Right cardiac atrium (tissue), 5 donors: Measurements from ENCODE around the gene NCOA4. TPM values are rescaled to one million over a fixed set of nuclear protein-coding genes. Genes with fewer than 3 reads are reported as not detected.
"Not testable (repeated sequence)": the region's sequence is repeated elsewhere in the genome, so short reads cannot be mapped to it uniquely, and the experiment has no call there.

Experiments
- ATAC-seq, 2 donors: fragments of 200-7000 bp; cut with Tn5 transposase; one replicate each; pipeline versions ENCODE4 v1.8.0 to v1.9.1; 2020; ENCODE audit warnings: moderate library complexity in 2 of 2, mild to moderate bottlenecking in 1 of 2
- DNase-seq, 3 donors: peaks; one replicate each; pipeline ENCODE4 v3.0.0-alpha.2; 2020
- H3K27ac ChIP-seq: one replicate; pipeline ENCODE4 v1.5.1; 2013; ENCODE audit warnings: mild to moderate bottlenecking, low read length, control low read depth, moderate library complexity
- H3K27me3 ChIP-seq: one replicate; pipeline ENCODE4 v1.6.1; 2013; ENCODE audit not compliant: control insufficient read depth, insufficient read depth
- H3K4me1 ChIP-seq: one replicate; pipeline ENCODE4 v1.6.1; 2013; ENCODE audit warnings: low read length; ENCODE audit not compliant: control insufficient read depth, insufficient read depth
- H3K4me3 ChIP-seq: one replicate; pipeline ENCODE4 v1.5.1; 2013; ENCODE audit warnings: low read length, control low read depth
- H3K9me3 ChIP-seq: one replicate; pipeline ENCODE4 v1.6.1; 2013; ENCODE audit warnings: low read length; ENCODE audit not compliant: control insufficient read depth
- WGBS: extraction: QIAGEN DNeasy Blood & Tissue Kit; methylation state at CpG from one replicate; pipeline ENCODE4 v1.1.7; 2013; 5-methylcytosine and 5-hydroxymethylcytosine counted together
- intact Hi-C, 4 donors: fragments of 100-400 bp; cut with DNase I; formaldehyde crosslinking; loops; one replicate each; pipeline versions ENCODE4 v1.11.0 to v1.14.0; 2022 to 2023
- polyA plus RNA-seq: library from polyadenylated mRNA; stranded (reverse); fragments of 200-250 nt; gene quantifications from one replicate; pipeline ENCODE4 v1.2.3, GENCODE V29; 2013
- total RNA-seq, 4 donors: library from RNA; stranded (reverse); fragmentation: NEBNext Ultra II Directional; extraction: Animal tissue kit (Norgen Biotek cat#: 25700); gene quantifications; one replicate each; pipeline ENCODE4 v1.2.1, GENCODE V29; 2021
- donor health status: healthy with polysubstance abuse.
- donor health status: DM: no; HTN: yes; CAD: no.
- donor health status: DM: no; HTN: no; CAD: no.
- donor health status: DM: no; HTN: yes; CAD: no; lungs with severe emphysema.
- donor health status: DM: yes; HTN: yes; CAD: no.

NCOA4 gene
- total and polyA plus RNA-seq, 5 donors = 93.7 to 233 (median 216) TPM

DNA sequence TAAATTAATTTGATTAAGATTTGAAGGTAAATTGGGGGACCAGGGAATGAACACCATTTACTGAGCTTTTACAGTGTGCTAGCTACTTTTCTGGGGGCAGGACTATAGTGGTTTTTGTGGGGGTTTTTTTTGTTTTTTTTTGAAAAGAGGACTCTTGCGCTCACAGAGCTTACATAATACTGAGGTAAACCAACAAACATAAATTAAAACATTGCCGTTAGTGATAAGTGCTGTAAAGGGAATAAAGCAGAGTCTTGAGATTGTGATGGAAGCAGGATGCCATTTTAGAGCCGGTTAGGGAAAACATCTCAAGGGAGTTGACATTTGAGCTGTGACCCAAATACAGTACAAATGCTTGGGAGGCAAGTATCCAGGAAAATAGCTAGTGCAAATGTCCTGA lies 56.4 kb downstream of the NCOA4 start:
- H3K9me3 ChIP-seq, DNase-seq, H3K4me1 ChIP-seq, intact Hi-C loops, H3K4me3 ChIP-seq, H3K27ac ChIP-seq, ATAC-seq, H3K27me3 ChIP-seq: not testable (repeated sequence)
- WGBS = 51% methylated on average over 3 of the region's 3 CpGs

DNA sequence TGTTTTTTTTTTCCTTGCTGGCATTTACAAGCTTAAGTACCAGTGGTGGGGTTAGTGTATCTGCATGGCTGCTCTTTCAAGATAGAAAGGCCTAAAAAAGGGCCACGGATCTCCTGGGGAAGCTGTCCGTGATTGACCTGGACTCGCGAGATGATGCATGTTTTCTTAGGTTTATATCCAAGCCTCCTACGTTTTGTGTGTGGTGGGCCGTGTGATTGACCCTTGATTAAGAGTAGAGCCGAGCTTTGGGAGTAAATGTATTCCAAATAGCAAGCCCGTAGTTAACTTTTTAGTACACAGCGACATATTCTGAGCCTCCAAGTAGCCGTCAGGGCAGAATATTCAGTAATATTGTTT lies 57.6 kb downstream of the NCOA4 start:
- peak; percentile 11 to 16 for ATAC-seq
- WGBS = 0% methylated on average over 10 of the region's 10 CpGs
- DNase-seq, H3K27me3 ChIP-seq, intact Hi-C loops, H3K4me1 ChIP-seq, H3K9me3 ChIP-seq: not testable (repeated sequence)
- peak overlapping the region; percentile 68 for H3K4me3 ChIP-seq
- peak overlapping the region; percentile 83 for H3K27ac ChIP-seq

DNA sequence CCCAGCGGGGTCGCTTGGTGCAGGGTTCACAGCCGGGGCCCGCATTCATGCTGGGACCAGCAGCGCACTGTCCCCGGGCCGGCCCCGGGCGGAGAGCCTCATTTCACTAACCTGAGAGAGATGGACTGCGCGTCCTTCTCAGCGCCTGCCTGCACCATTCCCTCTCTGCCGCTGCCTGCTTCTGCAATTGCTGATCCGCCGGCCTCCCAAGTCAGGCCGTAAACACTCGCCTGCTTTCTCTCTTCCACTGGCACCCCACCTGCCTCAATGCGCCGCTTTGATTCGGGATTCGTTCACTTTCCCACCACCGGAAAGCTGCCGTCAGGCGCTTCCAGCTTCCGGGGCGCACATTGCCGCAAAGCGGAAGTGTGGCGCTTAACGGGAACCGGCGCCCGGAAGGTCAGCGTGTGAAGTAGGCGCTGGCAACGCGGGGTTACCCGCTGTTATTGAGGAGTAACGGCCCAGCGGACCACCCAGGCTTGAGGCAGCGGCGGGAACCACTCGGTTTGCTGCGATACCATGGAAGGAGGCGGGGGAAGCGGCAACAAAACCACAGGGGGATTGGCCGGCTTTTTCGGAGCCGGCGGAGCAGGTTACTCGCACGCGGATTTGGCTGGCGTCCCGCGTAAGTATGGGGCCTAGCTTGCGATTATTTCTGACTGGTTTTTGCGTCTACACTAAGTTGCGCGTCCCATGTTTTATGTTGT lies 58.2 kb downstream of the NCOA4 start, which contains the start of gene TIMM23:
Gene TIMM23 (plus strand): TSS at position 384 of the 707 bp plus-strand sequence. CDS start 136 bp downstream, at position 520.
- H3K27me3 ChIP-seq, intact Hi-C loops, H3K9me3 ChIP-seq, H3K4me1 ChIP-seq: not testable (repeated sequence)
- DNase-seq (peak; percentile 88 to 93 (median 93)), ATAC-seq (peak; percentile 95 to 97)
- Histone ChIP-seq H3K27ac (peak within 1 kb of the TSS; percentile 83), H3K4me3 (peak within 1 kb of the TSS; percentile 68)
- whole genome bisulfite sequencing = under 1% methylated on average over 60 of the region's 60 CpGs

DNA sequence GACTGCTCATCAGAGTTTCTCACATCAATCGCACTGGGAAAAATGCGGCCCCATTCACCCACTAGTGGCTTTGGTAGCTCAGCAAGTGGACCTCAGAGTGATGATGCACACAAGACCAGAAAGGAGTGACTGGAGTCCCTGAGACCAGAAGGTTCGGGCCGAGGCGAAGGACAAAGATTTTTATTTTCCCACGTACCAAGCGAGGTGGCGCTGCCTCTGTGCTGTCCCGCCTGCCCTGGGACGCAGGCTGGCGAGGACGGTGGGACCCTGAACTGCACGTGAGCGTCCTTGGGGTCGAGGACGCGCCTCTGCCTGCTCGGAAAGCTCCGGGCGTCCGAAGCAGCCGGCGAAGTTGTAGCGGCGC lies 58.7 kb downstream of the NCOA4 start:
- H3K9me3 ChIP-seq, H3K27me3 ChIP-seq, intact Hi-C loops, H3K4me1 ChIP-seq, H3K27ac ChIP-seq: not testable (repeated sequence)
- ATAC-seq (peak; percentile 55 to 58), DNase-seq (peak in 1 of 3 donors; percentile 43)
- WGBS = under 1% methylated on average over 25 of the region's 25 CpGs
- H3K4me3 ChIP-seq = peak overlapping the region; percentile 68

DNA sequence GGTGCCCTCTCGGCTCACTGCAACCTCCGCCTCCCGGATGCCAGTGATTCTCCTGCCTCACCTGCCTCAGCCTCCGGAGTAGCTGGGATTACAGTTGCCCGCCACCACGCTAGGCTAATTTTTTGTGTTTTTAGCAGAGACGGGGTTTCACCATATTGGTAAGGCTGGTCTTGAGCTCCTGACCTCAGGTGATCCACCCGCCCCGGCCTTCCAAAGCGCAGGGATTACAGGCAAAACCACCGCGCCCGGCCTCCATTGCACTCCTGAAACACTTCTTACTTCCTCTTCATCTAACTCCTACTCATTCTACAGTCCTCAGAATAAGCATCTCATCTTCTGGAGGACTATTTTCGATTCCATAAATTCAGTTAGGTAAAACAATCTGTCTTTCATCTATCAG lies 59.4 kb downstream of the NCOA4 start:
- ATAC-seq, H3K4me1 ChIP-seq, H3K27me3 ChIP-seq, H3K9me3 ChIP-seq, intact Hi-C loops, DNase-seq, H3K27ac ChIP-seq, H3K4me3 ChIP-seq: not testable (repeated sequence)
- WGBS = 48% methylated on average over 14 of the region's 14 CpGs

DNA sequence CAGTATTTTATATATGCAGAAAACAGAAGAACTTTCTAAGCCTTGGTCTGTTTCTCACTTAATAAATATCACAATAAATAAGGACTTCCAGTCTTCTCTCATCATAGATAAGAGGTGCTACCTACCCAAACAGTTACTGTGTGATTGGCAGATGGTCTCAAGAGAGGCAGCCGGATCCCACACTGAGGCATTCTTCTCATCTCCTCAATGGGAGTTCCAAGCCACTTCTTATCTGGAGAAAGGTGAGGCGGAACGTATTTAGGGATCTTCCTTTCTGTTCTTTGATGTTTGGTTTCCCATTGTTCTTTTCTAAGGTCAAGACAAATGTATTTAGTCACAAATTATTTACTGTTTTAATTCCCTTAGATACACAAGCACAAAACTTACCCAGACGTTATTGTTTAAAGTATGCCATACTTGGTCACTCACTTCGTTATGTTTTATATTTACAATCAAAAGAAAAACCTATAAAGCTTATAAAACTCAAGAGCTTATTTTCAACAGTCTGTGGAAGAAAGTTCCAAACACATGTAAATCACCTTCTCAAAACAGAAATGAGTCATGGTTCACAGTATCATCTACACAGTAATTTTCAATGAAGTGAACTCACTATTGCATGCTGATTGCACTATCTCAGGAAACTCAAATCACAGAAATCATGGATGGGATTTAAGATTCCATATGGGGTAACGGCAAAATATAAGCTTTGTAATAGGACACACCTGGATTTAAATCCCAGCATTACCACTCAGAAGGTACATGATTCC lies 67.6 kb downstream of the NCOA4 start:
- H3K4me1 ChIP-seq, H3K9me3 ChIP-seq, H3K4me3 ChIP-seq, H3K27ac ChIP-seq, DNase-seq, ATAC-seq, H3K27me3 ChIP-seq, intact Hi-C loops: not testable (repeated sequence)
- WGBS = 75% methylated on average over 6 of the region's 6 CpGs

DNA sequence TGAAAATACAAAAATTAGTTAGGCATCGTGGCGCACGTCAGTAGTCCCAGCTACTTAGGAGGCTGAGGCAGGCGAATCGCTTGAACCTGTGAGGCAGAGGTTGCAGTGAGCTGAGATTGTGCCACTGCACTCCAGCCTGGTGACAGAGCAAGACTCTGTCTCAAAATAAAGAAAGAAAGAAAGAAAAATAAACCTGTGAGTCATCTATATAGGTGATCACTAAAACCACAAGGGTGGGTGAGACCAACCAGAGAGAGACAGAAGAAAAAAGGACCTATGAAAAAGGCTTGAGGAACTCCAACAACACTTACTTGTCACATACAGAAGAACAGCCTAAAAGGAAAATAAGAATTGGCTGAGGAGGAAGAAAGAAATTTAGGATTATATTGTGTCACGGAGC lies 72.5 kb downstream of the NCOA4 start:
- not testable (repeated sequence) for ATAC-seq

DNA sequence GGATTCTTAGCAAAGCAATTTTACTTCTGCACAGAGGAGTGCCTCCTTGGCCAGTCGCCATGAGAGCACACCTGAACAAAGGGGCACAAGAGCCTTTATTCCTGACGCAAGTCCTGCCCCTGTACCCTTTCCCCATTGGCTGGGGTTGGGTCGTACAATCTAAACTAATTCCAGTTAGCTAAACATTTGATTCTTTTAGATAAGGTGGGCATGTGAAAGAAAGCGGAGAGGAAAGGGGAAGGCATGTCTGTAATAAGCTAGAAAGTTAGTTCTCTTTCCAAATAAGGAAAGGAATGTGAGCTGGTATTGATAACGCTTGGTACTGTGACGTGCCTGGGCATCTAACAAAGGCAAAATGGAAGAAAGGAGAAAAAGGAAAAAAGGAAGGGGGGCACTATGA lies 73.8 kb downstream of the NCOA4 start:
- H3K27me3 ChIP-seq, intact Hi-C loops, H3K9me3 ChIP-seq, H3K4me1 ChIP-seq, H3K4me3 ChIP-seq, ATAC-seq, DNase-seq, H3K27ac ChIP-seq: not testable (repeated sequence)
- 58% methylated on average over 5 of the region's 6 CpGs for WGBS

More for the DNA sequence above, 72.5 kb downstream of the NCOA4 start:
- H3K9me3 ChIP-seq, H3K27ac ChIP-seq, H3K27me3 ChIP-seq, intact Hi-C loops, H3K4me3 ChIP-seq, DNase-seq, H3K4me1 ChIP-seq: not testable (repeated sequence)
- WGBS = 95% methylated on average over 6 of the region's 6 CpGs

Other genes with a start within 250 kb of the NCOA4 start
- 1 to 10 TPM; 6.0 to 9.3 (median 7.8) TPM for gene AGAP4, start 183.1 kb downstream of the NCOA4 start, total RNA-seq
- gene AGAP4, start 183.1 kb downstream of the NCOA4 start, polyA plus RNA-seq = 6.9 TPM
- 10 to 100 TPM; 61.2 to 75.7 (median 68.3) TPM for gene TIMM23, start 58.1 kb downstream of the NCOA4 start, total RNA-seq
- gene TIMM23, start 58.1 kb downstream of the NCOA4 start, polyA plus RNA-seq = 117 TPM
- gene MSMB, start 15.6 kb upstream of the NCOA4 start, total RNA-seq = not detected
- gene MSMB, start 15.6 kb upstream of the NCOA4 start, polyA plus RNA-seq = not detected